Activated naive CD8-positive, alpha-beta T cell treated with anti-CD3 and anti-CD28 coated beads, Interleukin-2, amount 10 ng/mL, durations not matched to agents 7 days and 5 days (primary cell): ENCODE measurements around the gene PPP1R15A. TPM values are rescaled to one million over a fixed set of nuclear protein-coding genes. Genes with fewer than 3 reads are reported as not detected.
"Not testable (repeated sequence)": the region's sequence is repeated elsewhere in the genome, so short reads cannot be mapped to it uniquely, and the experiment has no call there.

ENCODE experiments used
- ATAC-seq: fragments of 150-1000 bp; cut with Tn5 transposase; one replicate; pipeline ENCODE4 v1.10.0; 2021; ENCODE audit warnings: low read depth, moderate library complexity
- POLR2A ChIA-PET: fragments of 350-600 bp; sonication (Branson Sonifier 250); formaldehyde crosslinking; loops from one replicate; lab custom pipeline; 2021; ENCODE audit warnings: antibody characterized with exemption; lab: Charles Lee
- DNase-seq: peaks from one replicate; pipeline ENCODE4 v3.0.0; 2021
- H3K27ac Mint-ChIP-seq: one replicate; pipeline ENCODE4 v1.8.0; 2022; ENCODE audit warnings: mild to moderate bottlenecking, mixed read lengths
- H3K27me3 Mint-ChIP-seq: one replicate; pipeline ENCODE4 v1.8.0; 2022; ENCODE audit warnings: mild to moderate bottlenecking, moderate library complexity, mixed read lengths
- H3K36me3 Mint-ChIP-seq: one replicate; pipeline ENCODE4 v1.8.0; 2021; ENCODE audit warnings: mild to moderate bottlenecking, mixed read lengths
- H3K4me1 Mint-ChIP-seq: one replicate; pipeline ENCODE4 v1.8.0; 2021; ENCODE audit warnings: mixed read lengths
- H3K4me3 Mint-ChIP-seq: one replicate; pipeline ENCODE4 v1.8.0; 2022; ENCODE audit warnings: mild to moderate bottlenecking, moderate library complexity, mixed read lengths
- H3K9me3 Mint-ChIP-seq: one replicate; pipeline ENCODE4 v1.8.0; 2021; ENCODE audit warnings: mixed read lengths
- total RNA-seq, 2 experiments: library from RNA; stranded (reverse); gene quantifications; one replicate each; pipeline ENCODE4 v1.2.3, GENCODE V29; 2021

Gene PPP1R15A
- total RNA-seq, 2 experiments from 2014 or later: 82.8 to 83.9 TPM

- H3K4me3 Mint-ChIP-seq: no peak overlapping the region
- H3K9me3 Mint-ChIP-seq: no peaks in the 10 kb centered on the region
- no peak overlapping the region for H3K27ac Mint-ChIP-seq
- H3K4me1 Mint-ChIP-seq: peaks cover 20% of the 10 kb centered on the region
- ATAC-seq: no peak
- no peak for DNase-seq
- H3K27me3 Mint-ChIP-seq: peaks cover 34% of the 10 kb centered on the region
- POLR2A ChIA-PET: interaction anchor here (0.8 to 2.3 kb wide), 4 partner anchors 12 to 67 kb away, joined by 3 to 9 read pairs (median 8); partner anchors contain the start of gene PPP1R15A
- peaks cover 12% of the 10 kb centered on the region for H3K36me3 Mint-ChIP-seq
Observed at GRCh38 chr19:48897181-48897580, 25.0 kb downstream of the PPP1R15A start.

- DNase-seq, ATAC-seq, H3K9me3 Mint-ChIP-seq: not testable (repeated sequence)
- Mint-ChIP-seq H3K4me1 (peaks cover 24% of the 10 kb centered on the region), H3K27me3 (peaks cover 22% of the 10 kb centered on the region), H3K27ac (peak overlapping the region; percentile 60), H3K4me3 (peak overlapping the region; percentile 96), H3K36me3 (peaks cover 27% of the 10 kb centered on the region)
- POLR2A ChIA-PET: interaction anchor here (0.5 to 4.2 kb wide), 16 partner anchors 11 to 687 kb away, joined by 3 to 79 read pairs (median 6); partner anchors contain the start of genes BAX, DHDH, FTL and GYS1
Observed at GRCh38 chr19:48899386-48899749, 27.1 kb downstream of the PPP1R15A start.

GRCh38 chr19:48899781-48900476 is 27.7 kb downstream of the PPP1R15A start, which contains the start of gene NUCB1:
TSS of gene NUCB1 (plus strand) at chr19:48900312. CDS start at chr19:48900797, 485 bp downstream.
- H3K27me3 Mint-ChIP-seq: peaks cover 16% of the 10 kb centered on the region
- POLR2A ChIA-PET: interaction anchor here (0.5 to 4.2 kb wide), 17 partner anchors 11 to 686 kb away, joined by 3 to 79 read pairs (median 6); partner anchors contain the start of genes BAX, DHDH, FTL and GYS1
- peak; percentile 99 for DNase-seq
- H3K36me3 Mint-ChIP-seq: peaks cover 33% of the 10 kb centered on the region
- H3K4me3 Mint-ChIP-seq: peak within 1 kb of the TSS; percentile 96
- peaks cover 24% of the 10 kb centered on the region for H3K4me1 Mint-ChIP-seq
- ATAC-seq: peak; percentile 89
- no peaks in the 10 kb centered on the region for H3K9me3 Mint-ChIP-seq
- peak within 1 kb of the TSS; percentile 96 for H3K27ac Mint-ChIP-seq

- POLR2A ChIA-PET: interaction anchor here (0.7 to 4.2 kb wide), 15 partner anchors 12 to 176 kb away, joined by 3 to 79 read pairs (median 6); partner anchors contain the start of genes BAX, DHDH, FTL and GYS1
- DNase-seq (peak; percentile 56), ATAC-seq (peak; percentile 0)
- Mint-ChIP-seq H3K36me3 (peaks cover 39% of the 10 kb centered on the region), H3K27ac (peak overlapping the region; percentile 96), H3K9me3 (no peaks in the 10 kb centered on the region), H3K4me1 (peaks cover 25% of the 10 kb centered on the region), H3K27me3 (peaks cover 9% of the 10 kb centered on the region), H3K4me3 (peak overlapping the region; percentile 96)
Observed at GRCh38 chr19:48900477-48901406, 28.5 kb downstream of the PPP1R15A start.

GRCh38 chr19:48902291-48902690 is 30.1 kb downstream of the PPP1R15A start:
- H3K4me3 Mint-ChIP-seq: peak overlapping the region; percentile 68

GRCh38 chr19:48903788-48904187 is 31.6 kb downstream of the PPP1R15A start:
- POLR2A ChIA-PET, H3K4me3 Mint-ChIP-seq, H3K27me3 Mint-ChIP-seq, H3K27ac Mint-ChIP-seq, DNase-seq, ATAC-seq, H3K9me3 Mint-ChIP-seq: not testable (repeated sequence)
- Mint-ChIP-seq H3K4me1 (peaks cover 21% of the 10 kb centered on the region), H3K36me3 (peaks cover 54% of the 10 kb centered on the region)

More at GRCh38 chr19:48902291-48902690, 30.1 kb downstream of the PPP1R15A start:
- H3K27me3 Mint-ChIP-seq, H3K9me3 Mint-ChIP-seq, DNase-seq, ATAC-seq: not testable (repeated sequence)
- POLR2A ChIA-PET: interaction anchor here (4.2 kb wide), 1 partner anchor 28 kb away, joined by 79 read pairs; the partner anchor contains the start of gene PPP1R15A
- Mint-ChIP-seq H3K36me3 (peaks cover 47% of the 10 kb centered on the region), H3K27ac (peak overlapping the region; percentile 56), H3K4me1 (peaks cover 19% of the 10 kb centered on the region)

GRCh38 chr19:48905664-48906063 is 33.4 kb downstream of the PPP1R15A start:
- Mint-ChIP-seq H3K4me3 (no peak overlapping the region), H3K9me3 (no peaks in the 10 kb centered on the region), H3K4me1 (peaks cover 15% of the 10 kb centered on the region), H3K27me3 (no peaks in the 10 kb centered on the region), H3K27ac (no peak overlapping the region), H3K36me3 (peaks cover 56% of the 10 kb centered on the region)
- POLR2A ChIA-PET: interaction anchor here (0.7 to 1.9 kb wide), 2 partner anchors 34 to 400 kb away, joined by 3 to 5 read pairs; partner anchors contain the start of gene PPP1R15A
- ATAC-seq (no peak), DNase-seq (no peak)

GRCh38 chr19:48906324-48906723 is 34.1 kb downstream of the PPP1R15A start:
- H3K9me3 Mint-ChIP-seq: no peaks in the 10 kb centered on the region
- POLR2A ChIA-PET: interaction anchor here (0.7 to 1.0 kb wide), 3 partner anchors 10 to 399 kb away, joined by 3 to 5 read pairs (median 4); no protein-coding TSS in a partner anchor
- no peak overlapping the region for H3K4me3 Mint-ChIP-seq
- DNase-seq (no peak), ATAC-seq (no peak)
- H3K27me3 Mint-ChIP-seq: no peaks in the 10 kb centered on the region
- peaks cover 53% of the 10 kb centered on the region for H3K36me3 Mint-ChIP-seq
- peaks cover 13% of the 10 kb centered on the region for H3K4me1 Mint-ChIP-seq
- no peak overlapping the region for H3K27ac Mint-ChIP-seq

- no peak for ATAC-seq
- Mint-ChIP-seq H3K9me3 (no peaks in the 10 kb centered on the region), H3K27me3 (no peaks in the 10 kb centered on the region), H3K27ac (peak overlapping the region; percentile 34), H3K4me3 (no peak overlapping the region), H3K36me3 (peaks cover 51% of the 10 kb centered on the region), H3K4me1 (peaks cover 5% of the 10 kb centered on the region)
- DNase-seq: no peak
- POLR2A ChIA-PET: no interaction called here
Observed at GRCh38 chr19:48907671-48908070, 35.5 kb downstream of the PPP1R15A start.

GRCh38 chr19:48909424-48910077 is 37.3 kb downstream of the PPP1R15A start:
- DNase-seq, POLR2A ChIA-PET: not testable (repeated sequence)
- peaks cover 49% of the 10 kb centered on the region for H3K36me3 Mint-ChIP-seq

GRCh38 chr19:48910803-48911202 is 38.6 kb downstream of the PPP1R15A start:
- Mint-ChIP-seq H3K9me3 (no peaks in the 10 kb centered on the region), H3K36me3 (peaks cover 41% of the 10 kb centered on the region), H3K4me1 (peaks cover 2% of the 10 kb centered on the region), H3K4me3 (no peak overlapping the region), H3K27ac (no peak overlapping the region), H3K27me3 (no peaks in the 10 kb centered on the region)
- DNase-seq: no peak
- no peak for ATAC-seq
- POLR2A ChIA-PET: interaction anchor here (0.7 to 2.1 kb wide), 2 partner anchors 36 to 58 kb away, joined by 5 read pairs; no protein-coding TSS in a partner anchor

More at GRCh38 chr19:48909424-48910077, 37.3 kb downstream of the PPP1R15A start:
- not testable (repeated sequence) for ATAC-seq, H3K27me3 Mint-ChIP-seq, H3K4me1 Mint-ChIP-seq, H3K4me3 Mint-ChIP-seq, H3K9me3 Mint-ChIP-seq, H3K27ac Mint-ChIP-seq
